Activated CD4-positive, alpha-beta T cell treated with anti-CD3 and anti-CD28 coated beads, Interleukin-2, amount 50 U/mL, for 48 hours (primary cell): ENCODE results near the gene TMEM179.
"Not testable (repeated sequence)": the region's sequence is repeated elsewhere in the genome, so short reads cannot be mapped to it uniquely, and the experiment has no call there.

ENCODE experiments used
- DNase-seq, 2 experiments: peaks; one replicate each; pipeline ENCODE4 v3.0.0-alpha.2; 2020

Gene TMEM179

GRCh38 chr14:104585966-104586697 is 18.4 kb downstream of the TMEM179 start:
- no peak for DNase-seq

- no peak for DNase-seq
These were observed 20.0 kb downstream of the TMEM179 start for GRCh38 chr14:104584557-104584956.

GRCh38 chr14:104583424-104584306 is 20.9 kb downstream of the TMEM179 start:
- DNase-seq, result no peak

- DNase-seq, result no peak
These were observed 21.9 kb downstream of the TMEM179 start for GRCh38 chr14:104582662-104583061.

GRCh38 chr14:104582005-104582404 is 22.6 kb downstream of the TMEM179 start:
- DNase-seq, result no peak

GRCh38 chr14:104581521-104581920 is 23.1 kb downstream of the TMEM179 start:
- no peak for DNase-seq

- DNase-seq, result no peak
These were observed 23.6 kb downstream of the TMEM179 start for GRCh38 chr14:104580961-104581360.

- DNase-seq, result not testable (repeated sequence)
These were observed 24.6 kb downstream of the TMEM179 start for GRCh38 chr14:104579939-104580338.

GRCh38 chr14:104579507-104579906 is 25.1 kb downstream of the TMEM179 start, which contains the start of gene C14orf180:
C14orf180 (plus strand) TSS chr14:104579764; CDS start chr14:104586431, 6,667 bp downstream.
- no peak for DNase-seq

- DNase-seq, result no peak
These were observed 26.3 kb downstream of the TMEM179 start for GRCh38 chr14:104578321-104578720.

- DNase-seq, result no peak
These were observed 26.7 kb downstream of the TMEM179 start for GRCh38 chr14:104577847-104578301.

GRCh38 chr14:104577426-104577825 is 27.1 kb downstream of the TMEM179 start:
- no peak for DNase-seq

GRCh38 chr14:104576970-104577332 is 27.6 kb downstream of the TMEM179 start:
- DNase-seq, result no peak

GRCh38 chr14:104576232-104576969 is 28.2 kb downstream of the TMEM179 start:
- no peak for DNase-seq

- no peak for DNase-seq
These were observed 29.5 kb downstream of the TMEM179 start for GRCh38 chr14:104574978-104575583.

GRCh38 chr14:104574536-104574935 is 30.0 kb downstream of the TMEM179 start:
- DNase-seq, result no peak

GRCh38 chr14:104573930-104574329 is 30.6 kb downstream of the TMEM179 start:
- DNase-seq, result no peak

GRCh38 chr14:104572668-104573067 is 31.9 kb downstream of the TMEM179 start:
- no peak for DNase-seq

GRCh38 chr14:104572024-104572626 is 32.4 kb downstream of the TMEM179 start:
- DNase-seq, result no peak

- DNase-seq, result no peak
These were observed 33.3 kb downstream of the TMEM179 start for GRCh38 chr14:104571246-104571645.

- no peak for DNase-seq
These were observed 35.1 kb downstream of the TMEM179 start for GRCh38 chr14:104569435-104569834.

- DNase-seq, result no peak
These were observed 36.0 kb downstream of the TMEM179 start for GRCh38 chr14:104568620-104569019.

- no peak for DNase-seq
These were observed 36.7 kb downstream of the TMEM179 start for GRCh38 chr14:104567957-104568225.
